ENCODE data around the gene GOLGA8N.
"Not testable (repeated sequence)": the region's sequence is repeated elsewhere in the genome, so short reads cannot be mapped to it uniquely, and the experiment has no call there.

- not testable (repeated sequence) for TF ChIP-seq CTCF (IDR thresholded peaks at IDR 0.05; ENCODE audit: low read length); EZH2 (optimal IDR thresholded peaks at IDR 0.05; ENCODE audit: low read depth, low read length)
Measured at GRCh38 chr15:32554587-32554986, 38.7 kb upstream of the GOLGA8N start.
